Activated naive CD4-positive, alpha-beta T cell treated with anti-CD3 and anti-CD28 coated beads, Interleukin-2, amount 50 U/mL, for 16 hours (primary cell): ENCODE data around the gene TBL1XR1.

Experiments
- DNase-seq: peaks from one replicate; pipeline ENCODE4 v3.0.0-alpha.2; 2020

Gene TBL1XR1

GRCh38 chr3:177137774-177138705 lies 59.2 kb downstream of the TBL1XR1 start:
- DNase-seq: no peak

DNA sequence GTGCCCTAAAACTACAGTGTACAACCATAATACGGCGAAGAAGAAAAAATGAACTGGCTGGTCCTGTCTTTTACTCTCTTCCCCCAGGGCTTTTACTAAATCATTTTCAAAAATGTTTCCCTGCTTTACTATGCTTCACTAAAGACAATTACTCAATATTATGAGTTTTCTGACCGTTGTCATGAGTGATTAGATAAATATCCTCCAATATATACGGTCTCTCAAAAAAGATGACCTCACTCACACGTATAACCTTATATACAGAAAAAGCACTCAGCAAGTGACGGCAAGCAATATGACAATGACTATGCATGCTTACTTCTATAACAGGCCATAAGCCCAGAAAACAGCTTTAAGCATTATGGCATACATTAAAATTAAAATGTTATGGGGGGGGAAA lies 60.5 kb downstream of the TBL1XR1 start:
- no peak for DNase-seq

GRCh38 chr3:177135841-177136492 lies 61.3 kb downstream of the TBL1XR1 start:
- DNase-seq: no peak

DNA sequence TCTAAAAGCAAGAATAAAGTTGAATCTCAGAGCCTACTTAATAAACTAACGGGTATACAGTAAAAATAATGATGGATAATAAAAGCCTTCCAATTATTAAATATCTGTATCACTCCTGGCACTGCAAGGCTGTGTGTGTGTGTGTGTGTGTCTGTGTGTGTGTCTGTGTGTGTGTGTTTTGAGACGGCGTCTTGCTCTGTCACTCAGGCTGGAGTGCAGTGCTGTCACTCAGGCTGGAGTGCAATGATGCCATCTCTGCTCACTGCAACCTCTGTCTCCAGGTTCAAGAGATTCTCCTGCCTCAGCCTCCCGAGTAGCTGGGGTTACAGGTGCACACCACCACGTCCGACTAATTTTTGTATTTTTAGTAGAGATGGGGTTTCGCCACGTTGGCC lies 62.5 kb downstream of the TBL1XR1 start:
- DNase-seq: no peak

- DNase-seq: no peak
Measured at GRCh38 chr3:177133860-177134815, 63.1 kb downstream of the TBL1XR1 start.

DNA sequence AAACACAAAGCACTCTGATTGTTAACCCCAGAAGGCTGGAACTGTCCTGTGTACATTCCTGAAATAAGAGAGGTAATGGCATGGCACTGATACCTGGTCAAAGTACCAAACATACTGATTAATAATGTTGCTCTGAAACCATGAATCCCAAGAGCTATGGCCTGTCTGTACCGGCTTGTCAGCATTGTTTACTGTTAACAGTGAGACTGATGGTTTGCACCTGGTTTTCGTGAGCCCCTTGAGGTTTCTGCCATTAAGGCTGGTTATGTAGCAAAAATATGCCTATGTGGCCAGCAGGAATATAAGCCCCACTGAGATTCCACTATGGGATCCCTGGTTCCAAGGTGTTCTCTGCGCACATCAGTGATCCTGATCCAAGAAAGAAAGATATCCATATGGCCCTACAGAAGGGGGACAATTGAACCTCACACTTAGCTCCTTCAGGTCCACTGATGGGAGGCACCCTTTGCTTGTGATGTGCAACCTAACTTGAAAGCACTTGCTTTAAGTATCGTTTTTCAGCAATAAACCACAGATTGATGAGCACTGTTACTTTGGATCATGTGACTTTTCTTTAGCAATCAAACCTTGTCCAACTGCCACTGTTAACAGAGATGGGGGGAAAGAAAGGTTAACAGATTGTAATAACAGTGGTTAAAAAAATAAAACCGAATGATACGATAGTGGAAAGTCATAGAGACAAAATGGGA lies 65.2 kb downstream of the TBL1XR1 start:
- no peak for DNase-seq

DNA sequence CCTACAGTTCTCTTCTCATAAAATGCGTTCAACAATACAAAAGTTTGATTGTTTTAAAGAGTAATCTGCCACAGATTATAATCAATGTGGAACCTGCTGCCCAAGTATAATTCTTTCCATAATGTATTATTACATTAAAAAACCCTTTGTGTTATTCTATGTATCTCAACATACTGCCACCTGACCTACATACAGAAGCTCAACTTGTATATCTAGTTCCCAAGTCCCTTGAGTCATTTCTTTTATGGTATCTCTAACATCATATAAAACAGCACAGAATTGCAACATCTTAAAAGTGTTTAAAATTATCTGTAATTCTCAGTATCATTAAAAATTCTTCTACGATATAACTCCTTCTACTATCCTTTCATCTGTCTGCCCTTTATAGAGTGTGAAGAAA lies 70.3 kb downstream of the TBL1XR1 start:
- DNase-seq: no peak

GRCh38 chr3:177126015-177126773 lies 71.1 kb downstream of the TBL1XR1 start:
- no peak for DNase-seq

DNA sequence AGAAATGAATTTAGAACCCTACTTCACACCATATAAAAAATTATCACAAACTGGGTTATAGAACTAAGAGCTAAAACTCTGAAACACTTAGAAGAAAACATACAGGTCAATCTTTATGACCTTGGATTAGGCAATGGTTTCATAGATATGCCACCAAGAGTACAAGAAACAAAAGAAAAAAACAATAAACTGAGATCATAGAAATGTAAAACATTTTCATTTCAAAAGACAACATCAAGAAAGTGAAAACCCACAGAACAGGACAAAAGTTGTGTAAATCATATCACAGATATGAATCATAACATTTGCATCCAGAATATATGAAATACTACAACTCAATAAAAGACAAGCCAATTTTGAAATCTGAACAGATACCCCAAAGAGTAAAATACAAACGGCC lies 72.4 kb downstream of the TBL1XR1 start:
- no peak for DNase-seq

- DNase-seq: no peak
Measured at GRCh38 chr3:177123822-177124221, 73.5 kb downstream of the TBL1XR1 start.

DNA sequence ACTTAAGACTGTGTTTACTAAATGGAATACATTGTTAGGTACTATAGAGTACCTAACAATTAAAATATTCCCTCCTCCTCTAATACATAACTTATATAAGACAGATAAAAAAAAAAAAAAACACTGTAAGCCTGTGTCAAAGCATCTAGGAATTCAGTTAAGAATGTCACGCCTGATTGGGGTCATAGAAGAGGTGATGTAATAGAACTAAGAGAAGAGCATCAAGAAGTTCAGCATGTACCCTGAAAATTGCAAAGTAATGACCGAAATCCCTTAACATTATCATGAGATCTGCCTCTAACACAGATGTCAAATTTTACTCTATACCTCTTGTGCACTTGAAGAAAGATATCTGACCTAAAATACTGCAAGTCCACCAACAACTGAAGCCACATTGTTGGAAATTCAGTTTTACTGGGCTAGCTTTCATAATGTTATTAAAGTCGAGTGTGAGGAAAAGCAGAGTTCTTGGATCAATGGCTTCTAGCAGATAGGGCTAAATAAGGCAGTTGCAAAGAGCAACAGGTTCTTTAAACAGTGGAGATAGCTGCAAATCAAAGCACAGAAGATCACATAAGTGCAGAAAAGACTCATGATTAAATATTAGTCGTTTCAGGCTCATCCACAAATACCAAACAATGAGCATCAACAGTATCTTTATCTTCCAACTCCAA lies 75.0 kb downstream of the TBL1XR1 start:
- DNase-seq: no peak

DNA sequence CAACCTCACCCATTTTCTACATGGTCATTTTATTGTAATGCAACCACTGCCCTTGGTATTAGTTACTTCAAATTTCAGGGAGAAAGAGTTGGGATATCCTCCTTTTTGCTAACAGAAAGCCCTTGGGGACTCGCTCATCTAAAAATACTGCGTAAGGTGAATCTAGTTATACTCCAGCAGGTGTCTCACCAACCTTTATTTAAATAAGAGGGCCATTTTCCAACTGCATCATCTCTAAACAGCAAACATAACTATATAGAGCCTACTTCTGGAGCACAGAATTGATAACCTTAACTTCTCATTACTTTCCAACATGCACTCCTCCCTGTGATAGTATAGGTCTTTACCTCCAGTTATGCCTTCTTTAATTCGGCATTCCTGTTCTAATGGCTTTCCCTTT lies 77.5 kb downstream of the TBL1XR1 start:
- DNase-seq: no peak

- no peak for DNase-seq
Measured at GRCh38 chr3:177114253-177114652, 83.0 kb downstream of the TBL1XR1 start.

DNA sequence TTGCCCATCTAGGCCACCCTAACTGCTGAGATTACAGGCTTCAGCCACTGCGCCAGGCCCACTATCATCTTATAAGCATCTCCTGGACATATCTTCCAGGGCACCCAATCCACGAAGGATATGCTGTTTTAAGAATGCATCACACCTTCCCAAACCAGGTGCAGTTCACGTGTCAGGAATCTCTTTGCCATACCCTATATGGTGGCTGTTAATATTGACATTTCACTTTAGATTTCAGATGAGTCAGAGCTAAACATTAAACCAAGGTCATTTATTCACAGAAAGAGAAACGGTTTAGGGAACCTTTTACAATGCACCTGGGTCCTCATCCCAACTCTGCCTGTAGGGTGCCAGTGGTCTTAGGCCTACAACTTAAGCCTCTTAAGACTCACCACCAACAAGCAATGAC lies 85.7 kb downstream of the TBL1XR1 start:
- no peak for DNase-seq

- DNase-seq: no peak
Measured at GRCh38 chr3:177110895-177111294, 86.4 kb downstream of the TBL1XR1 start.

GRCh38 chr3:177110386-177110785 lies 86.9 kb downstream of the TBL1XR1 start:
- DNase-seq: no peak

DNA sequence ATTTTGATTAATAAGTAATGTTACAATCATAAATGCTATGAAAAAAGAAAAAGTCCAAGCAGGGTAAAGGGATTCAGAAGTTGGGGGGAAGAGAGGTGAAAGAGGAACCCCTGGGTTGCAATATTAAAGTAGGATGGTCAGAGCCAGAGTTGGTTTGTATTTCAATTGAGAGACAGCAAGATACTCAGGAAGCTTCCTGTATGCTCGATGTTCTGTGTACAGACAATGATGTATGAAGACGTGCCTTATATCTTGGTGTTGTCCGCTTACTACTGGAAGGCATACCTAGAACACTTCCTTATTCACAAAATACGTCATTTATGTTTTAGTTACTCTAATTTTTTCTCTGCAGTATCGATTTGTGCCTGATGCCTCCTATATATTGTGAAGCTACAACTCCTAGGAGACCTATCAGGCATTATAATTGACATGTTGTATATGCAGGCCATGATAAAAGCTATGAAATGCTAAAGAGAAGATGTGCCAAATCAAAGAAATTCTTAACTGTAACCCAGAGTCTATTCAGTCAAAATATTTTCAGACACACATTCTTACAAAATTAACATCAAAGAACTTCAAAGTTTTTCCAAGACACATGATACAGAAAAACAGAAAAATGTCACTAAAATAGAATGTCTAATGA lies 87.5 kb downstream of the TBL1XR1 start:
- no peak for DNase-seq

- no peak for DNase-seq
Measured at GRCh38 chr3:177108648-177109047, 88.6 kb downstream of the TBL1XR1 start.

DNA sequence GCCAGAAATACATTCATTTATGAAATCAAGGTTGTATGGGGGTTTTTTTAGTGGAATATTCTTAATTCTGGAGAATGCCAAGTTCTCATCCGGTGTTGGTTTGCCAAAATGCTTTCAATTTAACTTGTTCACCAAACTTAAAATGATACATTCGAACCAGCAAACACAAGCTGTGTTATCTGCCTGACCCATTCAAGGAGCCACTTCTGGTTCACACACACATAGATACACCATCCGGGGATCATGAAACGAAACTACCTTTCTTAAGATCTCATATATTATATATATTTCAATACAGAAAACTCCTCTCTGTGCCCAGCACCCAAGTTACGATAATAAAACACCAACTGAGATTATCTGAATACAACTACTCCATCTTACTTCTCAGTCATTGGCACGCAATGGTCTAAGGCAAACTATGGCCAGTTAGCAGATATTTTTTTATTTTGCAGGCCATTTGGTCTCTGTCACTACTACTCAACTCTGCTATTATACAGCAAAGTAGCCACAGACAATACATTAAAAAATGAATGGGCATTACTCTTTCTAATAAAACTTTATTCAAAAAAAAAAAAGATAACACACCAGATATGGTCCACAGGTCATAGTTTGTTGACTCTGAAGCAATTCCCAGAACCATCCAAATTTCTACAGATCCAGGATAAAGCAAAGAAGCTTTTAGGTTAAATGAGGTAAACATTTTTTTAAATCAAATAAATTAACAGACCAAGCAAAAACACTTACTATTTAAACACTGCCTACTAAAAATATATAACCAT lies 89.6 kb downstream of the TBL1XR1 start:
- no peak for DNase-seq

GRCh38 chr3:177106594-177106993 lies 90.7 kb downstream of the TBL1XR1 start:
- DNase-seq: no peak
